Islet of Langerhans (tissue), 1 donor: ENCODE measurements around the gene PPIL4.
"Not testable (repeated sequence)": the region's sequence is repeated elsewhere in the genome, so short reads cannot be mapped to it uniquely, and the experiment has no call there.

Experiments used
- FAIRE-seq: peaks from one replicate; lab custom pipeline; 2011; peaks lifted over from hg19 to GRCh38; lab: Jason Lieb, UNC

Gene PPIL4

DNA sequence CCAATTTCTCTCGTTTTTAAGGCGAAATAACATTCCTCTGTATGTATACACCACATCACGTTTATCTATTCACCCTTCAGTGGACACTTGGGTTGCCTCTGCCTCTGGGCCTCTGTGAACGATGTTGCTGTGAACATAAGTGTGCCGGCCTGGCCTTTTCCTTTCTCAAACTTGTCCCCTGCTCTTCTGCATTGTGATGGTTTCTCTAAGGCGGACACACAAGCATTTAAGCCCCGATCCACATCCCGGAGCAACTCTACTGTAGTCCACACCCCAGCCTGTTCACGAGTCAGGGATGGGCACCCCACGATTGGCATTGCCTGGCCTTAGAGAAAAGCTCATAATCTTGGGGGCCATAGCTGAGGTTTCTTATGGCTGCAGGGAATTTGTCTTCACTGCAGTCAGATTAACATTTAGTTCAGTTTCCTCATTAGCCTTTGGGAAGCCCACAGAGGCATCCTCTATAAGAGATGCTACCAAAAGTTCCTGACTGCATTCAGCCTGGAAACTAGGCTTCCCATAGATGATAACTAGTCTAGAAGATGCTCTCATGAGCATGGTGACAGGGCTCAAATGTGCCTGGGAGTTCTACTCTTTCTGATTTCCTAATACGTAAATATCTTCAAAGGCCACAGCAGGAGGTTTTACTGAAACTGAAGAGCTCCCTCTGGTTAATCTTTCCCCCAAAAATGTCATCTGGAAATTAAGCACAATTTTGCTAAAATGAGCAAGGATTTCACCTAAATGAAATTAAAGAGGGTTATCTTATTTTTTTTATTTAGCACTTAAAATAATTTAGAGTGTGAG is 61.8 kb downstream of the PPIL4 start:
- FAIRE-seq: no peak

DNA sequence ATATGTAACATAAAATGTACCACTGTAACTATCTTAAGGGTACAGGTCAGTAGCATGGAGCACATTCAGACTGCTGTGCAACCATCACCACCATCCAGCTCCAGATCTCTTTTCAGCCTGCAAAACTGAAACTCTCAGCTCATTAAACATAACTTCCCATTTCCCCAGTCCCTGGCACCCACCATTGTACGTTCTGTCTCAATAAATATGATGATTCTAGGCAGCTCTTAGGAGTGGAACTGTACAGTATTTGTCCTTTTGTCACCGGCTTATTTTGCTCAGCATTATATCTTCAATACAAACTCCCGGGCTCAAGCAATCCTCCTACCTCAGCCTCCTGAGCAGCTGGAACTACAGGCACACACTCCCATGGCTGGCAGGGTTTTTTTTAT is 62.5 kb downstream of the PPIL4 start:
- FAIRE-seq: no peak

DNA sequence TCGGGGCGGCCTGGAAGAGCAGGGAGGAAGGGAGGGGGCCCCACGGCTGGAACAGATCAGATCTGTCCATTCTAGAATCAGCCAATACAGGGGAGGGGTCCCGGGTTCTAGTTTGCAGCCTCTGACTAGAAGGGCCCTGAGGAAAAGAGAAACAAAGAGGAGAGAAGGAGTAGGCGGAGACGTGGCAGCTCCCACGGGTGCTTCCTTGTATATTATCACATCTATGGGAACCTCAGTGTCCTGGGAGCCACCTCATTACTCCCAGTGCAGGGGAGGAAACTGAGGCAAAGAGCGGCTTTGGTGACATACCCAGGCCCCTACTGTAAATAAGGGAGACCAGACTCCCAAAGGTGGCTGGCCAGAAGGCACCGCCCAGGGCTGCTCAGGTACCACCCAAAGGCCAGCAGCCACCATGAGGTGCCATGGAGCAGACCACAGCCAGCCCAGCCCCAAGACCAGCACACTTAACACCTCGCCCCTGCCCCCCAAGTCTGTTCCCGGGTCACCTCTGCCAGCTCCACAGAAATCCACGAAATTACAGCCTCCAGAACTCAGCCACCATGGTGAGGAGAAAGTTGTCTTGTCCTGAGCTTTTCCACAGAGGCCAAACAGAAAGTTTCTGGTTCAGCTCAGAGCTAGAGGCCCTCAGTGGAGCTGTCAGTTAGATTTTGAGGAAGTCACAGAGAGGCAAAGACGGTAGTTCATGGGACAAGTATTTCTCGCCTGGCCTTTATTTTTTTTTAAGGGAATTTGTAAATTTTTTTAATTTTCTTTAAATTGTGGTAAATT is 63.1 kb downstream of the PPIL4 start:
- FAIRE-seq: no peak

DNA sequence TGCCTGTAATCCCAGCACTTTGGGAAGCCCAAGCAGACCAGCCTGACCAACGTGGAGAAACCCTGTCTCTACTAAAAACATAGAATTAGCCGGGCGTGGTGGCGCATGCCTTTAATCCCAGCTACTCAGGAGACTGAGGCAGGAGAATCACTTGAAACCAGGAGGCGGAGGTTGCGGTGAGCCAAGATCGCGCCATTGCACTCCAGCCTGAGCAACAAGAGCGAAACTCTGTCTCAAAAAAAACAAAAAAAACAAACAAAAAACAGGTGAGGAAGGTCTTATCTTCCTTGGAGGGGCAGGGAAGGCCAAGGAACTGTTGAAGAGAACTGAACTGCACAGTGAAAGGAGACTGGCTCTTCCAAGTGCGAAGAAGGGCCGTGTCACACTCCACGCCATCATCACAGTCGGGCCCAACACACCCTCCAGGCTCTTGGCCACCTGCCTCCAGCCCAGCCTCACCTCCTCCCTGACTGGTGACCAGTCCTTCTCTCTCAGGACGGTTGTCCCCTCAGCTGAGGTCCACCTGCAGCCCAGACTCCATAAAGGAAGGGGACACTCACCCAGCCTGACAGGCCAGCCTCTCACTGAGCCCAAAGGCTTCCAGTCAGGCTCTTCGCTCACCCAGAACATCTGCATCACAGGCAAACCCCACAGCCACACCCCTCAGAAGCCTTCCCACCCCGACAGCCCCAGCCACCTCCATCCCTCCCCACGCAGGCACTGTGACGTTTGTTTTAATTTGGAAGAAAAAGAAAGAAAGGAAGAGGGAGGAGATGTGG is 65.2 kb downstream of the PPIL4 start:
- FAIRE-seq: no peak

DNA sequence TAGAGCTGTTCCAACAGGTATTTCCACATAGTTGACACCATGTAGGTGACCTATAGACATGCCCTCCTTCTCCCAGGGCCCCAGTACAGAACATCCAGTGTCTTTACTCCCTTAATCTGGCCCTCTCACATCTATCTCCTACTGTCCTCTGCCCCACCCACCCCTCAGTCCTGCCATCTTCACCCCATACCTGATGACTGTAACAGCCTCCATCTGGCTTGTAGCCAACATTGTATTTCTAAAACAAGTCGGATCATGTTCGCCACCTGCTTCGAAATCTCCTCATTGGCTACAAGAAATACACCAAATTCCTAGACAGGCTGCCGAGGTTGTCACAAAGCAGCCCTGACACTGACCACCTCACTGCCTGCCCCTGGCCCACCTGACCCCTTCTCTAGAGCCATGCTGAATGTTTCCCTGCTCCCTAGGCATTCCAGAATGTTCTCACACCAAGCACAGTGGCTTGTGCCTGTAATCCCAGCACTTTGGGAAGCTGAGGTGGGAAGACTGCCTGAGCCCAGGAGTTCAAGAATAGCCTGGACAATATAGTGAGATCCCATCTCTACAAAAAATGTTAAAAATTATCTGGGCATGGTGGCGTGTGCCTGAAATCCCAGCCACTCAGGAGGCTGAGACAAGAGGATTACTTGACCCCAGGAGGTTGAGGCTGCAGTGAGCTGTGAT is 67.1 kb downstream of the PPIL4 start:
- FAIRE-seq: no peak

DNA sequence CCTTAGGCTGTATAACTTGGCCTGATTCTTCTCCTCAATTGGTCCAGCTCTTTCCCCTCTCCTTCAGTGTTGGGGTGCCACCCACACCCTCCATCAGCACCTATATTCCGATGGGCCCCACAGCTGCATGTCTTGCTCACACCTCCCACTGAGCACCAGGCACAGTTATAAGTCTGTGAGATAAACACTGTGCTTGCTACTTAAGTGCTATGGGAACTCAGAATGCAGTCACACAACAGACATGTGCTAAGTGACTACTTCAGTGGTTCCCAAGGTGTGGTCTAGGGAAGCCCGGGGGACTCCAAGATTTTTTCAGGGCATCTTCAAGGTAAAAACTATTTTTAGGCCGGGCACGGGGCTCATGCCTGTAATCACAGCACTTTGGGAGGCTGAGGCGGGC is 68.3 kb downstream of the PPIL4 start:
- no peak for FAIRE-seq

DNA sequence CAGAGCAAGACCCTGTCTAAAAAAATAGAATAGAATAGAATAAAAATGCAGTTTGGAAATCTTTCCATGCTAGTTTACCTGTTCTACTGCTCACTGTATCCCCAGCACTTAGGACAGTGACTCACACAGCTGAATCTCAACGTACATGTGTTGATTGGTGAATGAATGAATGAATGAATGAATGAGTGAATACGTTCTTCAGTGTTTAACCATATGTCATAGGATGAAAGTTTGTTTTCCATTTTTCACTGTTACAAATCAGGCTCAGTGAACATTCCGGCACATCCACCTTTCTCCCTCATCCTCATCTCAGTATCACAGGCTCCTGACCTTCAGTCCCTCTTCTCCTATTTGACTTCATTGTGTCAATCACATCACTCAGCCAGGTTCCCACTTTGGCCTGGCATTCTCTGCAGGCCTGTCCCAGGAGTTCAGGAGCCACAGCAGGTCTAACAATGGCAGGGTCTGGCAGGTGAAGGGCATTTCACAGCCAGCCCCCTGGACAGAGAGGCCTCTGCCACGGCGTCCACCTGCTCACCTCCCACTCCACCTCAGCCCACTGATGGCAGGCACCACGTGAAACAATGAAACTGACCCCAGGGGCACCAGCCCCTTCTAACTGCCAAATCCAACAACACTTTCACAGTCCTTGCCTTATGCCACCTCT is 68.9 kb downstream of the PPIL4 start:
- FAIRE-seq: no peak

DNA sequence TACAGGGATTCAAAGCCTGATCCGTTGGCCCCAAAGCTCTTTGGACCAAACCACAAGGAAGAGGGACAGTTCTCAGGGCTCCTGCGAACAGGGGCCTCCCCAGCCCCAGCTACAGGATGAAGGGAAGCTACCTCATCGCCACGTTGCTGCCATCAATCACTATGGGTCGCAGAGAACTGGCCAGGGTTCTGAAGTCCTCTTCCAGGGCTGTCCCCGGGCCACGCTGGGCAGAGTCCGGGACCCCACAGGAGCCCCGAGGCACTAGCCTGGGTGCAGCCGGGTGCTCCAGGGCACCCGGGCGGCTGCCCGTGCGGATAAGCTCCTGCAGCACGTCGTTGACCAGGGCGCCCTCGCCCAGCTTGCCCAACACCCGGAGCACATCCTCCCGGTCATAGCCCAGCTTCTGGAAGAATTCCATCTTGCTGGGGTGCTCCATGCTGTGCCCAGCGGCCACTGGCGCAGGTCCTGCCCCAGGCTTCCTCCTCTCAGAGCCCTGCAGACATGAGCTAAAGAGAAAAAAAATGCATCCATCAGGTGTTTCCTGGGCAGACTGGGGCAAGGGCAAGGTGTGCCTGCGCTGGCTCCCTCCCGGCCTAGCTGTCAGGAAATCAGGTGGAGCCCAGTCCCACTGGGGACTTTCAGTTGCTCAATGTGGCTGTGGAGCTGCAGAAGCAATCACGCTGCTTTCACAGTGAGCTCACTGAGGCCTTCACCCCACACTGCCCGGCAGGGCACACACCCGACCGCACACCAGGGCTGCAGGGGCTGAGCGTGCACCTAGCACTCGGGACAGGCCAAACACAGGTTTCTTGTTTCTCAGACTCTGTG is 71.5 kb downstream of the PPIL4 start:
- no peak for FAIRE-seq

DNA sequence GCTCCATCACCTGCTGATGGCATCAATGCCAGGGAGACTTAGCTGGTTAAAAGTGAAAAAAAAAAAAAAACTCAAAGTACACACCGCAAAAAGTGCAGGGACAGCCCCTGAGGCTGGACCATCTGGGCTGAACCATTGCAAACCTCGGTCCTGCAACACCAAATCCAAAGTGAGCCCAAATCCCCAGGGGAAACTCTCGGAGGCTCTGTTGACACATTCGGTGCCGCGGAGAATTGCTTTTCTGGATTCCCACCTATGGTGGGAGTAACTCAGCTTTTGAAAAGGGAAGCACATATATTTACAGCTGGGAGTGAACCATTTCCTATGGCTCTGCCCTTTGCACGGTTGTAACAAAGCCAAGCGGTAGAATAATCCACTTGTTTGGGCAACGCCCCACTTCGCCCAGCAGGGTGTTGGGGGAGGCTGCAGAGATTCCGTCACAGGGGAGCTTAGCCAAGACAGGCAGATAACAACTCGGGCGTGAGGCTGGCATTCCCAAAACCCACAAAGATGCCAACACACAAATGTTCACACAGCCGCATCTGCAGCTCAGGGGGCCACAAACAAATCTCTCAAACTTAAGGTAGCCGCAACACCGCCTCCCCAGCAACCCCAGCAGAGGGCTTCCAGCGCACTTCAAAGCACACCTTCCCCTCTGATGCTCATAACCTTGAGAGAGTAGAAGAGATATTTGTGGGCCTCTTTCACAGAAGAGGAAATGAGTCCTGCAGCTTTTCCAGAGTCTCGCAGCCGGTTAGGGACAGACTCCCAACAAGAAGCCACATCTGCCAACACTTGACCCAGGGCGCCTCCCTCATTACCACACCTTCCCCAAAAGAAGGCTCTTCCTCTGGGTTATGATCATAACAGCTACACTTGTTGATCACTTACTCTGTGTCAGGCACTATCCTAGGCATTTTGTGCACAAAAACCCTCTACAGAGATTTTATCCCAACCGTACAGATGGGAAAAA is 72.5 kb downstream of the PPIL4 start:
- FAIRE-seq: no peak

DNA sequence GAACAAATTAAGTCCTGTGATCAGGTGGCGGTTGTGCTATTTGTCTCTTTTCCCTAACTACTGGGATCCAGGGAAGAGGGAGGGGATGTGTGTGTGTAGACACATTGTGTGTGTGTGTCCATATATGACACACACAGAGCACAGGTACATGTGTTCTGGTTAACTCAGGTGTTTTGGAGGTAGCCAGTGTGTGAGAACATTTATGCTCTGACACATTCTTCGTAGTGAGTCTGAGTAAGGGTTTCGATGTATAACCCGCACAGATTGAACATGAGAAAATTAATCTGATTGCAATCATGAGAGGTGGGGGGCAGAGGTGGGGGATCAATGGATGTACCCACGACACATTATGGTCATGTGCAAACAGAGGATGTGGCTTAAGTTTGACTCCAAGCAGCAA is 73.6 kb downstream of the PPIL4 start:
- FAIRE-seq: no peak

DNA sequence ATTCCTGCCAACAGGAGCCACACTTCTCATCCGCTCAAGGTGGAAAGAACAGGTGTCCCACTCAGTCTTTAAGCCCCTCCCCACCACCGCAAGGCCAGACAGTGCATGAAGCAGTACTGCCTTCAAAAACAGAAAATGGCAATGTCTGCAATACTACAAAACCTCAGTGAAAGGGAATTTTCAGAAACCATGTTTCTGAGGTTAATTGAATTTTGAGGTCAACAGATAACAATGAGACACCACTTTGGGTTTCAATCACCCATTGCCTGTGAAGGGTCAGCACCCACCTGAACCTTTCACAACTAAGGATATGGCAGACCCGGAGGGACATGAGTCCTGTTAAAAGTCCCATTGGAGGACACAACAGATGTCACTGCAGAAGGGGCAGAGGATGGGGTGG is 74.0 kb downstream of the PPIL4 start:
- FAIRE-seq: no peak

DNA sequence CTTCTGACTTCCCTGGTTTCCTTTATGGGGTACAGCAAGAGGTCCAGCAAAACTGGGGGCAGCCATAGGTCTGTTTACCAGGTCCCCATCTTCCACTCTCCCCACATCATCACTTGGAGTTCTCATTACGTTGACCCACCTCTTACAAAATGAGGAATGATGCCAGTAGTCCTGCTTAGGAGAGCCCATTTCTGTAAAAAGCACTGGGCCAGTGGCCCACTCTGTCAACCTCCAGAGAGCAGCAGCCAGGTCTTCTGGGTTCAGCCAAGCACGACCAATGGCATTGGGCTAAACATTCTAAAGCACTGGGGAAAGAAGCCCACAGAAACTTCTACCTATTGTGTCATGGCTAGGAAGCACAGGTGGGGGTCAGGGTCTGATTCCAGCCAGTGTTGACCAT is 74.9 kb downstream of the PPIL4 start:
- no peak for FAIRE-seq

DNA sequence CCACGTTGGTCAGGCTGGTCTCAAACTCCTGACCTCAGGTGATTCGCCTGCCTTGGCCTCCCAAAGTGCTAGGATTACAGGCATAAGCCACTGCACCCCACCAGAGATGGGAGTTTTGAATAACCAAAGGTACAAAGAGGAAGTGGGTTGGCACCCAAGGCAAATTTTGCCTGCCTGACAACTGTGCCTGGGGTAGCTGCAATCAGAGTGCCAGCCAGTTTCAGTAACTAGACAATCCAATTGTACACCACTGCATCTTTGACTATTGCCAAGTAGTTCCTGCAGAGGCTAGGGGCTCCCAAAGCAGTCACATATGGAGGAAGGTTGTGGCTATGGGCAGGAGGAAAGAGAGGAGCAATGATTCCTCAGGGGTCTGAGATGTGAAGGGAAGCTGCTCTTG is 77.7 kb downstream of the PPIL4 start:
- FAIRE-seq: no peak

DNA sequence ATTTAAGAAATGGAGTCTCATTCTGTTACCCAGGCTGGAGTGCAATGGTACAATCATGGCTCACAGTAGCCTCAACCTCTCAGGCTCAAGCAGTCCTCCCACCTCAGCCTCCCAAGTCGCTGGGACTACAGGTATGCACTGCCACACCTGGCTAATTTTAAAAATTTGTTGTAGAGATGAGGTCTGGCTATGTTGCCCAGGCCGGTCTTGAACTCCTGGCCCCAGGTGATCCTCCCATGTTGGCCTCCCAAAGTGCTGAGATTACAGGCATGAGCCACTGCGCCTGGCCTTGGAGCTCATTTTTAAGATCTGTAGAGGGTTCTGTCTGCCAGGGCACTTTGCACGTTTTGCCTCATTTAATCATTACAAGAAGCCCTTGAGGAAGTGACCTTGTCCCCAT is 78.6 kb downstream of the PPIL4 start:
- no peak for FAIRE-seq

DNA sequence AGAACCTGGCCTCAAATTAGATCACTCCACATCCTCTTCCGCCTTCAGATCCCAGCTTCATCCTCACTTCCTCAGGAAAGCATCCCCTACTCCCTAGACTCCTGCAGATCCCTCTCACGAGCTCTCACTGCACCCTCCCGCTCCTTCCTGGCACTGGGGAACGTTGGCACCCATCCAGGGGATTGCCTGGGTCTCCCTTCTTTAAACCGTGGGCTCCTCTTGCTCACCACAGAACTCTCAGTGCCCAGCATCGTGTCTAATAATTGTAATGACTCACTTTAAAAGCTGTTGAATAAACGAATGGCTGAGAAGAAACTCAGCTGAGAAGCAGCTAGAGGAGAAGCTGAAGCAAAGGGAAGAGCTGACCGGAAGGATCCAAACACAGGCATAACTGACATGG is 81.4 kb downstream of the PPIL4 start:
- no peak for FAIRE-seq

DNA sequence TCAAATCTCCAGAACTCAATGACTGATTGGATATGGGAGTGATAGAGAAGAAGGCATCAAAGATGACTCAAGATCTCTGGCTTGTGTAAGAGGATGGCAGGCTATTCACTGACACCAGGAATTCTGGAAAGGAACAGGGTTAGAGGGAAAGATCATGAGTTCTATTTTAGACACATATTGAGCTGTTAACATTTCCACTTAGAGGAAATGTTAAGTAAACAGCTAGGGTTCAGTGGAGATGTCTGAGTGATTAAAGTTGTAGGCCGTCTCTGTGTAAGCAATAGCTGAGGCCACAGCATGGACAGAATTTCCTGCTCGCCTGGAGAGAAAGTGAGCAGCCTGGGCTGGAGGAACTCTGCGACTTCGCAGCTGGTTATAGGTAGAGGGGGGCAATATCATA is 82.1 kb downstream of the PPIL4 start:
- FAIRE-seq: no peak

DNA sequence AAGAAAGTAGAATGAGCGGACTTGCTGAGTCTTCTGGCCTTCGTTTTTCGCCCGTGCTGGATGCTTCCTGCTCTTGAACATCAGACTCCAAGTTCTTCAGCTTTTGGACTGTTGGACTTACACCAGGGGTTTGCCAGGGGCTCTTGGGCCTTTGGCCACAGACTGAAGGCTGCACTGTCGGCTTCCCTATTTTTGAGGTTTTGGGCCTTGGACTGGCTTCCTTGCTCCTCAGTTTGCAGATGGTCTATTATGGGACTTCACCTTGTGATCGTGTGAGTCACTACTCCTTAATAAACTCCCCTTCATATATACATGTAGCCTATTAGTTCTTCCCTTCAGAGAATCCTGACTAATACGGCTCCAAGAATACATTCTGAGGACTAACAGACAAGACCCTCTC is 83.1 kb downstream of the PPIL4 start:
- not testable (repeated sequence) for FAIRE-seq

DNA sequence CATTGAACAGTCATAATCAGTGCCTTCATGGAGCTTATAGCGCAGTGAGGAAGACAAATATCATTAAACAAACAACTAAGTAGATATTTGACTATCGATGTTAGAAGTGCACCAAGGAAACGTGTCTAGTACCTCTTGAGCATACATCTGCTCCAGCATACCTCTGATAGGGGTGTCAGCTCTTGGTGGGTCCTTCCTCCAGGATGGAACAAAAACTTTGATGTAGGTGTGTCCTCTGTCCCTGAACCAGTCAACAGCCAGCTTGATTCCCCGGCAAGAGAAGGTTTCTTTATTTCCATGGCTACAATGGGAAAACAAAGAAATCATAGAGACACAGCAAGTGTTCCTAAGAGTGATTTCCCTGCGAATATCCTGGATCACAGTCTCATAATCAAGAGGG is 84.2 kb downstream of the PPIL4 start:
- no peak for FAIRE-seq

DNA sequence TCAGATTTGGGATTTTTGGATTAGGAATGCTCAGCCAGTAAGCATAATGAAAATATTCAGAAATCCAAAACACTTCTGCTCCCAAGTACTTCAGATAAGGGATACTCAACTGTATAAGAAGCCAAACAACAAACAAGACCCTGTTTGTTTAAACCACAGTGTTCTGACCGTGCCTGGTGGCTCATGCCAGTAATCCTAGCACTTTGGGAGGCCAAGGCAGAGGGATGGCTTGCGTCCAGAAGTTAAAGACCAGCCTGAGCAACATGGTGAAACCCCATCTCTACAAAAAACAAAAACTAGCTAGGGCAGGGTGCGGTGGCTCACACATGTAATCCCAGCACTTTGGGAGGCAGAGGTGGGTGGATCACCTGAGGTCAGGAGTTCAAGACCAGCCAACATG is 85.6 kb downstream of the PPIL4 start:
- not testable (repeated sequence) for FAIRE-seq

DNA sequence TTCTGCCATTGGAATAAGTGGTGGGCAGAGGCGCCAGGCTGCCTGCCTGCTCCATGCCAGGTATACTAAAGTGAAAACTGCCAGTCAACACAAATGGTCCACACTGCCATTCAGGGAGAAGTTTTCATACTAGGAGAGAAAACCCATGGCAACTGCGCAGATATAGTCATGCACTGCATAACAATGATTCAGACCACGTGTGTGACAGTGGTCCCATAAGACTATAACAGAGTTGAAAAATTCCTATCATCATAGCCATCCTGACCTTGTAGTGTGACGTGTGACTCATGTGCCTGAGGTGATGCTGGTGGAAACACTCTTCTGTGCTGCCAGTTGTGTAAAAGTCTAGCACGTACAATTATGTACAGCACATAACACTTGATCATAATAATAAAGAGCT is 86.1 kb downstream of the PPIL4 start:
- FAIRE-seq: no peak
